ENCODE results near the gene PDE4D. TPM values are rescaled to one million over a fixed set of nuclear protein-coding genes. Genes with fewer than 3 reads are reported as not detected.

Gene PDE4D
- total RNA-seq, 4 donors from 2014 or later: 35.0 to 121 (median 63.4) TPM

DNA sequence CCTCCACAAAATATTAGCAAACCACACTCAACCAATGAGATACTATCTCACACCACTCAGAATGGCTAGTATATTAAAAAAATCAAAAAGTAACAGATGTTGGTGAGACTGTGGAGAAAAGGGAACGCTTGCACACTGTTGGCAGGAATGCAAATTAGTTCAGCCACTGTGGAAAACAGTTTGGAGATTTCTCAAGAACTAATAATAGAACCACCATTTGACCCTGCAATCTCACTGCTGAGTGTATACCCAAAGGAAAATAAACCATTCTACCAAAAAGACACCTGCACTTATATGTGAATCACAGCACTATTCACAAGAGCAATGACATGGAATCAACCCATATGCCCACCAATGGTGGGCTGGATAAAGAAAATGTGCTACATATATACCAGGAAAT, 393.5 kb downstream of the PDE4D start:
- Histone ChIP-seq H3K27me3 (no peaks in the 10 kb centered on the region), H3K36me3 (no peaks in the 10 kb centered on the region), H3K9me3 (no peaks in the 10 kb centered on the region), H3K4me3 (no peak overlapping the region), H3K4me1 (no peaks in the 10 kb centered on the region), H3K27ac (no peak overlapping the region)
- TF ChIP-seq CTCF (IDR thresholded peaks at IDR 0.05) (no peak), POLR2A (IDR thresholded peaks at IDR 0.05) (no peak), EP300 (IDR thresholded peaks at IDR 0.05) (no peak), POLR2AphosphoS5 (IDR thresholded peaks at IDR 0.05) (no peak)
- WGBS, 2 donors (ENCODE audit: low coverage in 1 of 2): 33 to 56% methylated on average over 1 of the region's 1 CpG
- ATAC-seq: no peak

- ATAC-seq: no peak
- Histone ChIP-seq H3K4me1 (no peaks in the 10 kb centered on the region), H3K27me3 (no peaks in the 10 kb centered on the region), H3K4me3 (no peak overlapping the region), H3K9me3 (no peaks in the 10 kb centered on the region), H3K36me3 (no peaks in the 10 kb centered on the region), H3K27ac (no peak overlapping the region)
- TF ChIP-seq CTCF (IDR thresholded peaks at IDR 0.05): no peak
- no peak for TF ChIP-seq POLR2A (IDR thresholded peaks at IDR 0.05)
- no peak for TF ChIP-seq EP300 (IDR thresholded peaks at IDR 0.05)
- no peak for TF ChIP-seq POLR2AphosphoS5 (IDR thresholded peaks at IDR 0.05)
- 100% methylated on average over 1 of the region's 1 CpG for WGBS, 2 donors (ENCODE audit: low coverage in 1 of 2)
Observed at GRCh38 chr5:59497207-59497606, 396.3 kb downstream of the PDE4D start.

GRCh38 chr5:59496524-59497134, 396.9 kb downstream of the PDE4D start:
- Histone ChIP-seq H3K4me1 (no peaks in the 10 kb centered on the region), H3K27me3 (no peaks in the 10 kb centered on the region), H3K9me3 (no peaks in the 10 kb centered on the region), H3K27ac (no peak overlapping the region), H3K36me3 (no peaks in the 10 kb centered on the region), H3K4me3 (no peak overlapping the region)
- no peak for ATAC-seq
- WGBS, 2 donors (ENCODE audit: low coverage in 1 of 2): 95% methylated on average over 8 of the region's 17 CpGs; no CpG with 5 or more reads in 1 of the 2 donors
- no peak for TF ChIP-seq POLR2AphosphoS5 (IDR thresholded peaks at IDR 0.05)
- TF ChIP-seq EP300 (IDR thresholded peaks at IDR 0.05): no peak
- no peak for TF ChIP-seq CTCF (IDR thresholded peaks at IDR 0.05)
- no peak for TF ChIP-seq POLR2A (IDR thresholded peaks at IDR 0.05)

GRCh38 chr5:59491945-59492344, 401.6 kb downstream of the PDE4D start:
- peaks cover 0 to 20% (median 3%) of the 10 kb centered on the region in 3 donors for H3K4me1 ChIP-seq
- no peaks in the 10 kb centered on the region for H3K9me3 ChIP-seq
- no peak overlapping the region for H3K4me3 ChIP-seq
- H3K27me3 ChIP-seq: no peaks in the 10 kb centered on the region
- no peaks in the 10 kb centered on the region for H3K36me3 ChIP-seq
- WGBS, 2 donors (ENCODE audit: low coverage in 1 of 2): 88 to 90% methylated on average over 1 of the region's 1 CpG
- ATAC-seq: no peak
- H3K27ac ChIP-seq: no peak overlapping the region
- TF ChIP-seq CTCF (IDR thresholded peaks at IDR 0.05) (no peak), POLR2A (IDR thresholded peaks at IDR 0.05) (no peak), EP300 (IDR thresholded peaks at IDR 0.05) (no peak), POLR2AphosphoS5 (IDR thresholded peaks at IDR 0.05) (no peak)

DNA sequence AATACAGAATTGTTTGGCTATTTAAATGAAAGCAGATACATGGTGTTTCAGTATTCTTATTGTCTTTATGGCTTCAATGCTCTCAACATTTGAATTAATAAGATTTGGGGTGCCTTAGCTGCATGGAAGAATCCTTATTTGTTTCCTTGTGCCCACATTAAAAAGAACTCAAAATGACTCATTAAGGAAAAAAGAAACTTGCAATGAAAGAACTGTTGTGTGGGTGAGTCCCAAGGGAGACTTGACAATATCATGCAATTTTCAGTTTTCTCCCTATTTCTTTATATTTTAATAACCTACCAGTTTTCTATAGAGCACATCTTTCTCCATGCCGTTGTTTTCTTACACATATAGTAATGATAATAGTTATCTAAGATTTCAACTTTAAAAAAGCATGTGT, 404.0 kb downstream of the PDE4D start:
- 81 to 85% methylated on average over 1 of the region's 1 CpG for WGBS, 2 donors (ENCODE audit: low coverage in 1 of 2)
- Histone ChIP-seq H3K4me3 (no peak overlapping the region), H3K4me1 (peaks cover 0 to 20% (median 3%) of the 10 kb centered on the region in 3 donors), H3K9me3 (no peaks in the 10 kb centered on the region), H3K36me3 (no peaks in the 10 kb centered on the region), H3K27ac (no peak overlapping the region), H3K27me3 (no peaks in the 10 kb centered on the region)
- ATAC-seq: no peak
- no peak for TF ChIP-seq POLR2A (IDR thresholded peaks at IDR 0.05)
- TF ChIP-seq EP300 (IDR thresholded peaks at IDR 0.05): no peak
- TF ChIP-seq CTCF (IDR thresholded peaks at IDR 0.05): no peak
- TF ChIP-seq POLR2AphosphoS5 (IDR thresholded peaks at IDR 0.05): no peak
